ENCODE data around the gene BSDC1. TPM values are rescaled to one million over a fixed set of nuclear protein-coding genes. Genes with fewer than 3 reads are reported as not detected.

Gene BSDC1
- total RNA-seq, 1 experiment from 2014 or later, result 64.9 TPM

GRCh38 chr1:32334864-32335534, 59.2 kb downstream of the BSDC1 start:
- BruUV-seq (replicated peaks), result no TSS peak
- intact Hi-C loops (cut with micrococcal nuclease; ENCODE audit: unreplicated experiment) (no loop called here), in situ Hi-C loops (cut with HindIII; ENCODE audit: low pct_unique_long_range_greater_than_20kb, low sequenced_read_pairs) (no loop called here)
- Histone ChIP-seq H3K4me1 (ENCODE audit: control insufficient read depth, insufficient read depth, low read length) (peaks cover 46% of the 10 kb centered on the region), H3K27me3 (ENCODE audit: control insufficient read depth, insufficient read depth, low read length) (no peaks in the 10 kb centered on the region), H3K36me3 (ENCODE audit: control insufficient read depth, insufficient read depth, low read length) (peaks cover 12% of the 10 kb centered on the region), H3K9me3 (ENCODE audit: control insufficient read depth, insufficient read depth, low read depth, low read length) (no peaks in the 10 kb centered on the region), H3K27ac (ENCODE audit: low read length) (peak overlapping the region; percentile 78), H3K4me3 (ENCODE audit: low read depth in 2 of 2, low read length in 2 of 2) (peak overlapping the region; percentile 68 to 70)
- POLR2A ChIA-PET, result interaction anchor here (0.5 kb wide), 1 partner anchor 599 kb away, joined by 3 read pairs; no protein-coding TSS in a partner anchor
- DNase-seq (ENCODE audit: low read depth, low spot score), result no peak
- CTCF ChIA-PET, result interaction anchor here (0.7 kb wide), 1 partner anchor 23 kb away, joined by 7 read pairs; no protein-coding TSS in a partner anchor
- peak; percentile 36 for ATAC-seq
- TF ChIP-seq SIN3A (IDR thresholded peaks at IDR 0.05; ENCODE audit: borderline replicate concordance, insufficient read depth, low read depth, low read length) (0 out of 2 replicates have a peak, but pooled peaks have one; percentile 36), CTCF (IDR thresholded peaks at IDR 0.05) (peak; percentile 93), REST (IDR thresholded peaks at IDR 0.05; ENCODE audit: insufficient read depth in 1 of 2, low read depth in 2 of 2, low read length in 1 of 2) (no peak), TCF7L2 (IDR thresholded peaks at IDR 0.05; ENCODE audit: low read depth, low read length) (no peak), POLR2AphosphoS5 (IDR thresholded peaks at IDR 0.05; ENCODE audit: low read depth, low read length) (no peak; the same call in 1 of the 2 replicates)

- intact Hi-C loops (cut with micrococcal nuclease; ENCODE audit: unreplicated experiment), result no loop called here
- TF ChIP-seq SIN3A (IDR thresholded peaks at IDR 0.05; ENCODE audit: borderline replicate concordance, insufficient read depth, low read depth, low read length) (no peak), CTCF (IDR thresholded peaks at IDR 0.05) (no peak), REST (IDR thresholded peaks at IDR 0.05; ENCODE audit: insufficient read depth in 1 of 2, low read depth in 2 of 2, low read length in 1 of 2) (no peak), TCF7L2 (IDR thresholded peaks at IDR 0.05; ENCODE audit: low read depth, low read length) (no peak), POLR2AphosphoS5 (IDR thresholded peaks at IDR 0.05; ENCODE audit: low read depth, low read length) (peak; percentile 75; the same call in 1 of the 2 replicates)
- Histone ChIP-seq H3K27ac (ENCODE audit: low read length) (peak overlapping the region; percentile 78), H3K27me3 (ENCODE audit: control insufficient read depth, insufficient read depth, low read length) (no peaks in the 10 kb centered on the region), H3K36me3 (ENCODE audit: control insufficient read depth, insufficient read depth, low read length) (peaks cover 13% of the 10 kb centered on the region), H3K9me3 (ENCODE audit: control insufficient read depth, insufficient read depth, low read depth, low read length) (no peaks in the 10 kb centered on the region), H3K4me1 (ENCODE audit: control insufficient read depth, insufficient read depth, low read length) (peaks cover 46% of the 10 kb centered on the region), H3K4me3 (ENCODE audit: low read depth in 2 of 2, low read length in 2 of 2) (peak overlapping the region; percentile 68 to 70)
- DNase-seq (ENCODE audit: low read depth, low spot score) (no peak), ATAC-seq (peak; percentile 18)
- in situ Hi-C loops (cut with HindIII; ENCODE audit: low pct_unique_long_range_greater_than_20kb, low sequenced_read_pairs), result no loop called here
- POLR2A ChIA-PET, result interaction anchor here (0.5 kb wide), 1 partner anchor 599 kb away, joined by 3 read pairs; no protein-coding TSS in a partner anchor
- CTCF ChIA-PET, result no interaction called here
- BruUV-seq (replicated peaks), result no TSS peak
Observed at GRCh38 chr1:32334274-32334861, 59.9 kb downstream of the BSDC1 start.
